GM10266 (cell line): ENCODE data around the gene EGFL6.
"Not testable (repeated sequence)": the region's sequence is repeated elsewhere in the genome, so short reads cannot be mapped to it uniquely, and the experiment has no call there.

Source experiments
- DNase-seq: peaks from one replicate; pipeline ENCODE4 v3.0.0; 2012; ENCODE audit errors: extremely low spot score
- TF ChIP-seq, protein P1 (sequence below): IDR thresholded peaks from 2 replicates; pipeline ENCODE4 v1.5.1; 2012; ENCODE audit warnings: mild to moderate bottlenecking, low read depth; ENCODE audit not compliant: control insufficient read depth, insufficient read depth; ENCODE audit errors: missing control alignments

EGFL6 gene

DNA sequence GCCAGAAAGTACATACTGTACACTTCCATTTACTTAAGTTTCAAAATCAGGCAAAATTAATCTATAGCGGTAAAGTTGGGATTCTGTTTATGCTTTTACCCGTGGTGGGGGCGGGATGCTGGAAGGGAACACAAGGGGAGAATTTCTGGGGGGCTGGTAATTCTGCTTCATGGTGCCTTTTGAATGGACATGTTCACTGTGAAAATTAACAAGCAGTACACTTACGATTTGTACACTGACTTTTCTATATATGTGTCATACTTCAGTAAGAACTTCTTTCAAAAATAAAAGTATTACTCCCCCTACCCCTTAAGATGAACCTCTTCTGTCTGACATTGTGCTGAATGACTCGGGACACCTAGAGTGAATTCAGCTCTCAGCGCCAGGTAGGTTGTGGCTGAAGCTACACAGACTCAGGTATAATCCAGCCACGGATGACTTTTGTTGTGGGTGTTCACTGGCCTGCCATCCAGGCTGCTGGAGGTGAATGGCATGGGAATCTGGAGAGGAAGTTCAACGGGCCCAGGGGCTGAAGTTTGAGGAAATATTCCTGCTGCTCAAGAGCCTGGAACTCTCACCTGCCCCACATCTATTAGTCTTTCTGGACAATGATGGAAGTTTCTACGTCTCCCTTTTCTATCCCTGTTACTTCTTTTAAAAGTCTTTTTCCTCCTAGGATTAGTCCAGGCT, 76.2 kb downstream of the EGFL6 start:
- TF ChIP-seq, protein P1, sequence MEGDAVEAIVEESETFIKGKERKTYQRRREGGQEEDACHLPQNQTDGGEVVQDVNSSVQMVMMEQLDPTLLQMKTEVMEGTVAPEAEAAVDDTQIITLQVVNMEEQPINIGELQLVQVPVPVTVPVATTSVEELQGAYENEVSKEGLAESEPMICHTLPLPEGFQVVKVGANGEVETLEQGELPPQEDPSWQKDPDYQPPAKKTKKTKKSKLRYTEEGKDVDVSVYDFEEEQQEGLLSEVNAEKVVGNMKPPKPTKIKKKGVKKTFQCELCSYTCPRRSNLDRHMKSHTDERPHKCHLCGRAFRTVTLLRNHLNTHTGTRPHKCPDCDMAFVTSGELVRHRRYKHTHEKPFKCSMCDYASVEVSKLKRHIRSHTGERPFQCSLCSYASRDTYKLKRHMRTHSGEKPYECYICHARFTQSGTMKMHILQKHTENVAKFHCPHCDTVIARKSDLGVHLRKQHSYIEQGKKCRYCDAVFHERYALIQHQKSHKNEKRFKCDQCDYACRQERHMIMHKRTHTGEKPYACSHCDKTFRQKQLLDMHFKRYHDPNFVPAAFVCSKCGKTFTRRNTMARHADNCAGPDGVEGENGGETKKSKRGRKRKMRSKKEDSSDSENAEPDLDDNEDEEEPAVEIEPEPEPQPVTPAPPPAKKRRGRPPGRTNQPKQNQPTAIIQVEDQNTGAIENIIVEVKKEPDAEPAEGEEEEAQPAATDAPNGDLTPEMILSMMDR, result no peak
- no peak for DNase-seq

DNA sequence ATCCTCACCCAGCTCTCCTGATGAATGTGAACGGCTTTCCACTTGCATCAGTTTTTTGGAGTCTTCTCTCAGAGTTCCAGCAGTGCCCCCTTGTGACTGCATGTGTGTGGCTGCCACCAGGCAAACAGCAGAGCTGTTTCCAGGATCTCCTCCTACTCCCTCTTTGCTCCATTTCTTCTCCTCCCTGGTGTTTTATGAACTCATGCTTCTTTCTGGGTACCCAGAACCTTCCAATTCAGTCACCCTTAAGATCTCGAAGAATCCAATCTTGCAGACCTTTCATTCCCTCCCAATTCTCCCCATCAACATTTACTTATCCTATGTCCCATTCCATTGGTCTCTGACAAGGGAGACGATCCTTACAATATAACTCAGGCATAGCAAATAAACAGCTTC, 76.8 kb downstream of the EGFL6 start:
- TF ChIP-seq, protein P1, result peak; percentile 65
- DNase-seq, result peak; percentile 12

DNA sequence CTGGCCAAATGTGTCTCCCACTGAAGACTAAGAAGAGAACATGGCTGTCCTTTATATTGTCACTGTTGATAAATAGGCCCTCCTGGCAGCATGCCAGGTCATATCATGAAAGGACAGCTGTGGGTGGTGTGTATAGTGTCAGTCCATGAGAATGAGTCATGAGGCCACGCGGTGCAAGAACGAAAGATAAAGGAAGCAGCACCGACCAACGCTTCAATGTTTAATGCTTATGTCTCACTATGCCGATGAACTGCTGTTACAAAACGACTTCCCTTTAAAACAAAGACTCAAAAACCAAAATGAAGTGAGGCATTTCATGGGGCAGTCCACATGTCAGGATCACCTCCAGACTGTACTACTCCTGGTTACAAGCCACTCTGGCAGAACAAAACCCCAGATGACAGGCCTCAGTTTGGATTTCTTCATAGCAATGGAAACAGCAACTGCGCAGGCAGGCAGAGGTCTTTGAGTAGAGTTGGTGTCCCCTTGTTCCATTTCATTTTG, 78.4 kb downstream of the EGFL6 start:
- TF ChIP-seq, protein P1, result no peak
- no peak for DNase-seq

DNA sequence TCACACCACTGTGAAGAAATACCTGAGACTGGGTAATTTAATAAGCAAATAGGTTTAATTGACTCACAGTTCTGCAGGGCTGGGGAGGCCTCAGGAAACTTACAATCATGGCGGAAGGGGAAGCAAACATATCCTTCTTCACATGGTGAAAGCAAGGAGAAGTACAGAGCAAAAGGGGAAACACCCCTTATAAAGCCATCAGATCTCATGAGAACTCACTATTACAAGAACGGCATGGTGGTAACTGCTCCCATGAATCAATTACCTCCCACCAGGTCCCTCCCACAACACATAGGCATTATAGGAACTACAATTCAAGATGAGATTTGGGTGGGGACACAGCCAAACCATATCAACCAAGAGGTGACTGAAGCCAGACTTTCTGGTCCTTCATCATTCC, 78.9 kb downstream of the EGFL6 start:
- DNase-seq, result not testable (repeated sequence)

DNA sequence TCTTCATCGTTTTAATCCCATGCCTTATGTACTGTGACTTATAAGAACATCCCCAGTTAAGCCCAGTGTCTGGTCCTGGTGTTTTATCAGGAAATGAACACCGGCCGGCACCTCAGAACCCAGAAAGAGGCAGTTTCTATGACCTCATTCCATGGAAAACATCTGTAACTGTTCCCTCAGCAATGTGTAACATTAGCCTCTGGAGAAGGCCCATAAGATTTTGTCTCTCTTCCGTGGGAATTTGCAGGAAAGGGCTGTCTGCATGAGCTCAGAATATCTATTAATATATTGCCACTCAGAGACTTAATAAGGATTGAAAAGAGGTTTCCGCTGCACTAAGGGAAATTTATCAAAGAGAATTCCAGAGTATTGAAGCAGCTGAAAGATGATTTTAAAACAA, 80.4 kb downstream of the EGFL6 start:
- TF ChIP-seq, protein P1, result no peak
- DNase-seq, result no peak

DNA sequence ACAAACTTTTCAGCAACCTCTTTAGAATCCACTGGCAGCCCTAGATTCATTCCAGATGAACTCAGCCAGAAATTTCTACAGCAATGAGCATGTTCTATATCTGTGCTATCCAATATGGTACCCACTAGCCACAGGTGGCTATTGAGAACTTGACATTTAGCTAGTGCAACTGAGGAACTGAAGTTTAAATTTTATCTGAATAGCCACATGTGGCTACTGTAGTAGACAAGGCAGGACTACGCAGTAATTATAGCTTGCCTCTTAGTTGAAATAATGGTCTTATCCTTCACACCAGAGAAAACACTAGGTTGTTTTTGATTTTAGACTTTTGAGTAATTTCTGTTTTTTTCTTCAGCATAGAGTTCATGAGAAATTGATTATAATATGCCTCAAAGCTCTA, 80.9 kb downstream of the EGFL6 start:
- DNase-seq, result no peak
- TF ChIP-seq, protein P1, result no peak

DNA sequence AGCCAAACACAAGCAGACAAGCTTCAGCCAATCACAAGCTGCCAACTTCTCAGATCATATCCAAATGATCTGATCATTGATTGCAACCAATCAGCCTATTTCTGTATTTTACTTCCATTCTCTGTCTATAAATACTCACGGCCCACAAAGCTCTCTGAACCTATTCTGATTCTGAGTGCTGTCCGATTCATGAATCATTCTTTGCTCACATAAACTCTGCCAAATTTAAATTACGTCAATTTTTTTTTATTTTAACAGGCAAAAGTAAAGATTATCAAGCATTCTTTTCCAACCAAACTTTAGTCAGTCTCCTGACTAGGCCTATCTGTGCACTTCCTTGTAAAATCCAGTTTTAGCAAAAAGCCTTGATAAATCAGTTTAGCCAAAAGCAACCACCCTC, 81.7 kb downstream of the EGFL6 start:
- TF ChIP-seq, protein P1, result no peak
- no peak for DNase-seq
